Activated naive CD8-positive, alpha-beta T cell treated with anti-CD3 and anti-CD28 coated beads, Interleukin-2, amount 10 ng/mL, durations not matched to agents 7 days and 5 days (primary cell): Measurements from ENCODE around the gene CPA1. TPM values are rescaled to one million over a fixed set of nuclear protein-coding genes. Genes with fewer than 3 reads are reported as not detected.

Source experiments
- total RNA-seq, 2 experiments: library from RNA; stranded (reverse); gene quantifications; one replicate each; pipeline ENCODE4 v1.2.3, GENCODE V29; 2021

Gene CPA1
- total RNA-seq, 2 experiments from 2014 or later = not detected

Other genes starting within 250 kb of the CPA1 start
- gene TMEM209, start 175.1 kb upstream of the CPA1 start, total RNA-seq = 10 to 100 TPM; 39.5 to 43.9 TPM
- not detected for gene SSMEM1, start 172.6 kb upstream of the CPA1 start, total RNA-seq
- not detected for gene CPA2, start 113.6 kb upstream of the CPA1 start, total RNA-seq
- not detected for gene CPA4, start 87.3 kb upstream of the CPA1 start, total RNA-seq
- 1 to 10 TPM; 8.7 to 9.4 TPM for gene CPA5, start 35.7 kb upstream of the CPA1 start, total RNA-seq
- gene CEP41, start 60.5 kb downstream of the CPA1 start, total RNA-seq = 10 to 100 TPM; 27.1 to 28.7 TPM
- gene MEST, start 111.6 kb downstream of the CPA1 start, total RNA-seq = 10 to 100 TPM in 1 of 2 experiments, 1 to 10 TPM in 1; 8.7 to 11.6 TPM